GM12865 (cell line): Measurements from ENCODE around the gene RPL41.

ENCODE experiments used
- DNase-seq: peaks from one replicate; pipeline ENCODE4 v3.0.0; 2010; ENCODE audit warnings: low read depth
- H3K4me3 ChIP-seq: 2 replicates; pipeline ENCODE4 v1.5.1; 2011; ENCODE audit warnings: mild to moderate bottlenecking, low read depth, low read length, control low read depth
- CTCF ChIP-seq: IDR thresholded peaks from 2 replicates; pipeline ENCODE4 v1.5.1; 2011; ENCODE audit warnings: low read length, control low read depth, low read depth, inconsistent platforms; ENCODE audit not compliant: insufficient read depth; ENCODE audit errors: missing control alignments

The RPL41 gene

GRCh38 chr12:56150563-56150962 is 34.1 kb downstream of the RPL41 start:
- no peak for DNase-seq
- no peak overlapping the region for H3K4me3 ChIP-seq
- no peak for TF ChIP-seq CTCF

GRCh38 chr12:56151672-56152131 is 35.3 kb downstream of the RPL41 start:
- peak; percentile 85 for DNase-seq
- H3K4me3 ChIP-seq, result peak overlapping the region; percentile 85
- peak; percentile 57 for TF ChIP-seq CTCF

- peak within 1 kb of the TSS; percentile 85 for H3K4me3 ChIP-seq
- DNase-seq, result peak; percentile 95
- no peak for TF ChIP-seq CTCF
Observed at GRCh38 chr12:56152132-56152755, 35.8 kb downstream of the RPL41 start, which contains the start of gene MYL6B. MYL6B (plus strand) TSS chr12:56152587; CDS start chr12:56153919, 1,332 bp downstream.

- no peak for TF ChIP-seq CTCF
- H3K4me3 ChIP-seq, result peak overlapping the region; percentile 85
- DNase-seq, result no peak
Observed at GRCh38 chr12:56152756-56153677, 36.6 kb downstream of the RPL41 start.

GRCh38 chr12:56153678-56154065 is 37.2 kb downstream of the RPL41 start:
- no peak overlapping the region for H3K4me3 ChIP-seq
- TF ChIP-seq CTCF, result no peak
- no peak for DNase-seq

GRCh38 chr12:56154246-56154771 is 37.9 kb downstream of the RPL41 start:
- no peak for DNase-seq
- H3K4me3 ChIP-seq, result no peak overlapping the region

More at GRCh38 chr12:56154246-56154771, 37.9 kb downstream of the RPL41 start:
- TF ChIP-seq CTCF, result no peak
